Neural progenitor cell (in vitro differentiated cells): ENCODE results near the gene INPP5D. TPM values are rescaled to one million over a fixed set of nuclear protein-coding genes. Genes with fewer than 3 reads are reported as not detected.

ENCODE experiments used
- DNase-seq: peaks from one replicate; pipeline ENCODE4 v3.0.0-alpha.2; 2016; ENCODE audit warnings: low spot score
- H2AFZ ChIP-seq: fragments of 200-600 bp; sonication (generic); replicated peaks from 2 replicates; pipeline ENCODE4 v1.6.1; 2016; ENCODE audit warnings: antibody characterized with exemption
- H3F3A ChIP-seq: fragments of 200-600 bp; sonication (generic); 2 replicates; pipeline ENCODE4 v1.6.1; 2016; ENCODE audit warnings: antibody characterized with exemption, low read depth
- H3K27ac ChIP-seq: fragments of 200-600 bp; sonication (generic); 2 replicates; pipeline ENCODE4 v1.5.1; 2016; ENCODE audit warnings: mild to moderate bottlenecking
- H3K27me3 ChIP-seq: fragments of 200-600 bp; sonication (generic); 2 replicates; pipeline ENCODE4 v1.6.1; 2016; ENCODE audit warnings: mild to moderate bottlenecking, moderate library complexity
- H3K36me3 ChIP-seq: fragments of 200-600 bp; sonication (generic); 2 replicates; pipeline ENCODE4 v1.5.1; 2016
- H3K4me1 ChIP-seq: fragments of 200-600 bp; sonication (generic); 2 replicates; pipeline ENCODE4 v1.6.1; 2016; ENCODE audit warnings: mixed run types
- H3K4me2 ChIP-seq: fragments of 200-600 bp; sonication (generic); 2 replicates; pipeline ENCODE4 v1.6.1; 2016
- H3K4me3 ChIP-seq: fragments of 200-600 bp; sonication (generic); 2 replicates; pipeline ENCODE4 v1.5.1; 2016
- H3K79me2 ChIP-seq: fragments of 200-600 bp; sonication (generic); 2 replicates; pipeline ENCODE4 v1.6.1; 2016; ENCODE audit warnings: low read depth
- H3K9ac ChIP-seq: fragments of 200-600 bp; sonication (generic); 2 replicates; pipeline ENCODE4 v1.6.1; 2016
- H3K9me3 ChIP-seq: fragments of 200-600 bp; sonication (generic); 2 replicates; pipeline ENCODE4 v1.5.1; 2016; ENCODE audit warnings: low read depth
- H4K20me1 ChIP-seq: fragments of 200-600 bp; sonication (generic); 2 replicates; pipeline ENCODE4 v1.6.1; 2016; ENCODE audit warnings: low read depth
- H3K27ac Mint-ChIP-seq: 3 replicates; pipeline ENCODE4 v1.8.0; 2021; ENCODE audit warnings: mixed read lengths
- H3K27me3 Mint-ChIP-seq: 2 replicates; pipeline ENCODE4 v1.8.0; 2022; ENCODE audit warnings: low read depth, mild to moderate bottlenecking, inconsistent platforms, moderate library complexity, mixed read lengths; ENCODE audit not compliant: insufficient read depth
- H3K36me3 Mint-ChIP-seq: 3 replicates; pipeline ENCODE4 v1.8.0; 2021; ENCODE audit warnings: mixed read lengths
- H3K4me1 Mint-ChIP-seq: 3 replicates; pipeline ENCODE4 v1.8.0; 2021; ENCODE audit warnings: mixed read lengths
- H3K4me3 Mint-ChIP-seq: 3 replicates; pipeline ENCODE4 v1.8.0; 2021; ENCODE audit warnings: mild to moderate bottlenecking, moderate library complexity, mixed read lengths
- H3K9me3 Mint-ChIP-seq: 3 replicates; pipeline ENCODE4 v1.8.0; 2020; ENCODE audit warnings: mixed read lengths
- CTCF ChIP-seq: fragments of 200-600 bp; sonication (generic); IDR thresholded peaks from 2 replicates; pipeline ENCODE4 v1.5.1; 2017; ENCODE audit warnings: antibody characterized with exemption, mild to moderate bottlenecking
- EZH2 ChIP-seq: fragments of 200-600 bp; sonication (generic); IDR thresholded peaks from 2 replicates; pipeline ENCODE4 v1.6.1; 2017; ENCODE audit warnings: antibody characterized with exemption, mild to moderate bottlenecking, moderate library complexity
- EZH2phosphoT487 ChIP-seq: fragments of 200-600 bp; sonication (generic); IDR thresholded peaks from 2 replicates; pipeline ENCODE4 v1.6.1; 2017; ENCODE audit warnings: antibody characterized with exemption
- total RNA-seq: library from RNA; depleted of rRNA; stranded (reverse); fragments of >200 nt; gene quantifications from 2 replicates; pipeline ENCODE4 v1.2.3, GENCODE V29; 2015; ENCODE audit warnings: low replicate concordance

Gene INPP5D
- total RNA-seq, 1 donor from 2014 or later = 4.2 TPM

GRCh38 chr2:233058717-233059546 lies 1.2 kb upstream of the INPP5D start:
- Histone ChIP-seq H3K36me3 (no peaks in the 10 kb centered on the region), H3K4me2 (no peak overlapping the region), H3K27ac (no peak overlapping the region), H3K4me1 (peaks cover 13% of the 10 kb centered on the region), H3K9me3 (no peaks in the 10 kb centered on the region), H3K27me3 (peaks cover 15% of the 10 kb centered on the region), H3F3A (no peaks in the 10 kb centered on the region), H2AFZ (no peak overlapping the region), H3K9ac (no peak overlapping the region), H3K4me3 (no peak overlapping the region), H3K79me2 (no peaks in the 10 kb centered on the region), H4K20me1 (no peaks in the 10 kb centered on the region)
- H3K27ac Mint-ChIP-seq = peak overlapping the region; percentile 65
- no peaks in the 10 kb centered on the region for H3K36me3 Mint-ChIP-seq
- DNase-seq = no peak
- no peaks in the 10 kb centered on the region for H3K27me3 Mint-ChIP-seq
- TF ChIP-seq EZH2phosphoT487 (no peak), CTCF (no peak), EZH2 (no peak)
- no peak overlapping the region for H3K4me3 Mint-ChIP-seq
- H3K4me1 Mint-ChIP-seq = peaks cover 31% of the 10 kb centered on the region
- no peaks in the 10 kb centered on the region for H3K9me3 Mint-ChIP-seq

GRCh38 chr2:233059547-233059796 lies 670 bp upstream of the INPP5D start:
- Histone ChIP-seq H4K20me1 (no peaks in the 10 kb centered on the region), H3F3A (no peaks in the 10 kb centered on the region), H3K79me2 (no peaks in the 10 kb centered on the region), H3K4me1 (peaks cover 13% of the 10 kb centered on the region), H2AFZ (no peak overlapping the region), H3K9me3 (no peaks in the 10 kb centered on the region), H3K9ac (no peak overlapping the region), H3K36me3 (no peaks in the 10 kb centered on the region), H3K4me2 (no peak overlapping the region), H3K4me3 (no peak overlapping the region), H3K27me3 (peaks cover 10% of the 10 kb centered on the region), H3K27ac (no peak overlapping the region)
- no peak for TF ChIP-seq EZH2phosphoT487
- TF ChIP-seq EZH2 = no peak
- TF ChIP-seq CTCF = no peak
- DNase-seq = no peak
- H3K27me3 Mint-ChIP-seq = no peaks in the 10 kb centered on the region
- H3K36me3 Mint-ChIP-seq = no peaks in the 10 kb centered on the region
- H3K4me3 Mint-ChIP-seq = no peak overlapping the region
- H3K27ac Mint-ChIP-seq = no peak overlapping the region
- no peaks in the 10 kb centered on the region for H3K9me3 Mint-ChIP-seq
- peaks cover 31% of the 10 kb centered on the region for H3K4me1 Mint-ChIP-seq

GRCh38 chr2:233060501-233060979 lies 398 bp downstream of the INPP5D start:
- Histone ChIP-seq H3K4me2 (no peak overlapping the region), H3K79me2 (no peaks in the 10 kb centered on the region), H3K9ac (no peak overlapping the region), H3K9me3 (no peaks in the 10 kb centered on the region), H3K4me3 (no peak overlapping the region), H3K36me3 (no peaks in the 10 kb centered on the region), H3F3A (no peaks in the 10 kb centered on the region), H2AFZ (no peak overlapping the region), H3K4me1 (peaks cover 13% of the 10 kb centered on the region), H4K20me1 (no peaks in the 10 kb centered on the region), H3K27me3 (no peaks in the 10 kb centered on the region), H3K27ac (no peak overlapping the region)
- Mint-ChIP-seq H3K9me3 (no peaks in the 10 kb centered on the region), H3K27ac (peak overlapping the region; percentile 74), H3K4me3 (no peak overlapping the region), H3K4me1 (peaks cover 31% of the 10 kb centered on the region), H3K27me3 (no peaks in the 10 kb centered on the region), H3K36me3 (no peaks in the 10 kb centered on the region)
- no peak for TF ChIP-seq CTCF
- no peak for TF ChIP-seq EZH2
- TF ChIP-seq EZH2phosphoT487 = no peak
- no peak for DNase-seq
